Lower leg skin (tissue), 3 donors: ENCODE data around the gene HNRNPF.

Experiments
- POLR2A ChIP-seq, 2 donors: fragments of 450-650 bp; IDR thresholded peaks; one replicate each; pipeline ENCODE4 v1.6.1; 2016 to 2017; ENCODE audit warnings: antibody characterized with exemption in 2 of 2, mild to moderate bottlenecking in 1 of 2, moderate library complexity in 1 of 2
- TF ChIP-seq, protein P1 (sequence below), 3 donors: fragments of 450-650 bp; IDR thresholded peaks; one replicate each; pipeline ENCODE4 v1.5.1; 2016; ENCODE audit warnings: antibody characterized with exemption in 3 of 3, mild to moderate bottlenecking in 3 of 3, moderate library complexity in 2 of 3

DNA sequence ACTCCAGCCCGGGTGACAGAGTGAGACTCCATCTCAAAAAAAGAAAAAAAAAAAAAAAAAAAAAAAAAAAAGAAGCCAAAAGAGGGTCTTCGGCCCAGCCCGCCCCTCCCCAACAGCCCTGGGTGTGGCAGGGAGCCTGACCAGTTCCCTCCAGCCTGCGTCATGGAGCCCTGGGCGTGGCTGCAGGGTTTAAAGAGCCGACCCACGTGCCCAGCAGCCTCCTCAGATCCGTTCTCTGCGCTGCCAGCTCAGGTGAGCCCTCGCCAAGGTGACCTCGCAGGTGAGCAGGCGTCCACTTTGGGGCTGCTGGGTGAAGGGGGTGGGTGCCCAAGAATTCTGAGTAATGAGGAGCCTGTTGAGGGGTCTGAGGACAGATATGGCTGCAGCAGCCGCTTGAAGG is 37.6 kb downstream of the HNRNPF start, which contains the start of gene FXYD4:
- TF ChIP-seq, protein P1, sequence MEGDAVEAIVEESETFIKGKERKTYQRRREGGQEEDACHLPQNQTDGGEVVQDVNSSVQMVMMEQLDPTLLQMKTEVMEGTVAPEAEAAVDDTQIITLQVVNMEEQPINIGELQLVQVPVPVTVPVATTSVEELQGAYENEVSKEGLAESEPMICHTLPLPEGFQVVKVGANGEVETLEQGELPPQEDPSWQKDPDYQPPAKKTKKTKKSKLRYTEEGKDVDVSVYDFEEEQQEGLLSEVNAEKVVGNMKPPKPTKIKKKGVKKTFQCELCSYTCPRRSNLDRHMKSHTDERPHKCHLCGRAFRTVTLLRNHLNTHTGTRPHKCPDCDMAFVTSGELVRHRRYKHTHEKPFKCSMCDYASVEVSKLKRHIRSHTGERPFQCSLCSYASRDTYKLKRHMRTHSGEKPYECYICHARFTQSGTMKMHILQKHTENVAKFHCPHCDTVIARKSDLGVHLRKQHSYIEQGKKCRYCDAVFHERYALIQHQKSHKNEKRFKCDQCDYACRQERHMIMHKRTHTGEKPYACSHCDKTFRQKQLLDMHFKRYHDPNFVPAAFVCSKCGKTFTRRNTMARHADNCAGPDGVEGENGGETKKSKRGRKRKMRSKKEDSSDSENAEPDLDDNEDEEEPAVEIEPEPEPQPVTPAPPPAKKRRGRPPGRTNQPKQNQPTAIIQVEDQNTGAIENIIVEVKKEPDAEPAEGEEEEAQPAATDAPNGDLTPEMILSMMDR (IDR thresholded peaks at IDR 0.05) = no peak
- no peak for TF ChIP-seq POLR2A (IDR thresholded peaks at IDR 0.05)
